Measurements from ENCODE around the gene LRRC7. TPM values are rescaled to one million over a fixed set of nuclear protein-coding genes. Genes with fewer than 3 reads are reported as not detected.

LRRC7 gene
- total and polyA plus RNA-seq, 2 of the 8 experiments (the other 6 are each of a cell fraction or from before 2014, with no cell fraction given): 0.03 to 0.17 TPM

GRCh38 chr1:70083519-70083918 lies 515.8 kb downstream of the LRRC7 start (continued):
- TF ChIP-seq SIN3A (conservative IDR thresholded peaks at IDR 0.05 in 1 of 2, IDR thresholded peaks at IDR 0.05 in 1 of 2; ENCODE audit: low read depth in 1 of 2, low read length in 2 of 2): no peak
